GM23338 (cell line): ENCODE results near the gene TUBA8. TPM values are rescaled to one million over a fixed set of nuclear protein-coding genes. Genes with fewer than 3 reads are reported as not detected.

Experiments
- ATAC-seq: fragments of 200-7000 bp; cut with Tn5 transposase; 3 replicates; pipeline ENCODE4 v1.9.1; 2020
- DNase-seq: peaks from one replicate; pipeline ENCODE4 v3.0.0-alpha.2; 2015; ENCODE audit warnings: low spot score
- H2AFZ ChIP-seq: fragments of 200-600 bp; sonication (generic); 2 replicates; pipeline ENCODE4 v1.8.0; 2016; ENCODE audit warnings: antibody characterized with exemption, mild to moderate bottlenecking, moderate library complexity
- H3F3A ChIP-seq: fragments of 200-600 bp; sonication (generic); replicated peaks from 2 replicates; pipeline ENCODE4 v1.8.0; 2017; ENCODE audit warnings: antibody characterized with exemption, mixed run types, low read depth
- H3K27ac ChIP-seq: fragments of 200-600 bp; sonication (generic); 2 replicates; pipeline ENCODE4 v1.6.1; 2016; ENCODE audit warnings: low read depth
- H3K27me3 ChIP-seq: fragments of 200-600 bp; sonication (generic); 2 replicates; pipeline ENCODE4 v1.8.0; 2016; ENCODE audit warnings: mild to moderate bottlenecking, mixed run types, moderate library complexity; ENCODE audit not compliant: insufficient read depth
- H3K36me3 ChIP-seq: fragments of 200-600 bp; sonication (generic); 2 replicates; pipeline ENCODE4 v1.8.0; 2016; ENCODE audit warnings: mild to moderate bottlenecking; ENCODE audit not compliant: insufficient read depth
- H3K4me1 ChIP-seq: fragments of 200-600 bp; sonication (generic); 2 replicates; pipeline ENCODE4 v1.8.0; 2016; ENCODE audit warnings: mild to moderate bottlenecking, moderate library complexity; ENCODE audit not compliant: insufficient read depth
- H3K4me2 ChIP-seq: fragments of 200-600 bp; sonication (generic); 2 replicates; pipeline ENCODE4 v1.7.1; 2017; ENCODE audit warnings: mixed run types
- H3K4me3 ChIP-seq: fragments of 200-600 bp; sonication (generic); 2 replicates; pipeline ENCODE4 v1.6.1; 2016; ENCODE audit warnings: mixed run types
- H3K79me2 ChIP-seq: fragments of 200-600 bp; sonication (generic); replicated peaks from 2 replicates; pipeline ENCODE4 v1.8.0; 2017; ENCODE audit warnings: mild to moderate bottlenecking; ENCODE audit not compliant: insufficient read depth
- H3K9me2 ChIP-seq: fragments of 200-600 bp; sonication (generic); 2 replicates; pipeline ENCODE4 v1.8.0; 2017; ENCODE audit not compliant: insufficient read depth
- H4K20me1 ChIP-seq: fragments of 200-600 bp; sonication (generic); replicated peaks from 2 replicates; pipeline ENCODE4 v1.8.0; 2017; ENCODE audit warnings: mild to moderate bottlenecking; ENCODE audit not compliant: insufficient read depth
- H3K27ac Mint-ChIP-seq: 2 replicates; pipeline ENCODE4 v1.8.0; 2020; ENCODE audit warnings: inconsistent platforms, mild to moderate bottlenecking, moderate library complexity, mixed read lengths
- H3K27me3 Mint-ChIP-seq: 3 replicates; pipeline ENCODE4 v1.8.0; 2022; ENCODE audit warnings: low read depth, mild to moderate bottlenecking, moderate library complexity, mixed read lengths, inconsistent platforms; ENCODE audit not compliant: insufficient read depth, poor library complexity
- H3K36me3 Mint-ChIP-seq: 3 replicates; pipeline ENCODE4 v1.8.0; 2021; ENCODE audit warnings: low read depth, mild to moderate bottlenecking, inconsistent platforms, moderate library complexity, mixed read lengths
- H3K4me1 Mint-ChIP-seq: 3 replicates; pipeline ENCODE4 v1.8.0; 2020; ENCODE audit warnings: mild to moderate bottlenecking, inconsistent platforms, mixed read lengths
- H3K4me3 Mint-ChIP-seq: 3 replicates; pipeline ENCODE4 v1.8.0; 2021; ENCODE audit warnings: moderate library complexity, mild to moderate bottlenecking, inconsistent platforms, mixed read lengths
- H3K9me3 Mint-ChIP-seq: 3 replicates; pipeline ENCODE4 v1.8.0; 2020; ENCODE audit warnings: moderate library complexity, mild to moderate bottlenecking, inconsistent platforms, mixed read lengths
- ETS1 ChIP-seq: IDR thresholded peaks from 2 replicates; pipeline ENCODE4 v1.6.1; 2016; ENCODE audit warnings: antibody characterized with exemption
- EZH2 ChIP-seq: fragments of 200-600 bp; sonication (generic); IDR thresholded peaks from one replicate; pipeline ENCODE4 v1.8.0; 2017; ENCODE audit warnings: antibody characterized with exemption, mild to moderate bottlenecking, low read depth; ENCODE audit not compliant: unreplicated experiment
- JUNB ChIP-seq: IDR thresholded peaks from one replicate; pipeline ENCODE4 v1.6.1; 2016; ENCODE audit warnings: antibody characterized with exemption; ENCODE audit not compliant: unreplicated experiment
- POLR2AphosphoS5 ChIP-seq: IDR thresholded peaks from 2 replicates; pipeline ENCODE4 v1.6.1; 2016; ENCODE audit warnings: antibody characterized with exemption, low read depth
- REST ChIP-seq: IDR thresholded peaks from one replicate; pipeline ENCODE4 v1.6.1; 2018; ENCODE audit warnings: antibody characterized with exemption; ENCODE audit not compliant: unreplicated experiment
- STAT1 ChIP-seq: IDR thresholded peaks from one replicate; pipeline ENCODE4 v1.6.1; 2016; ENCODE audit warnings: antibody characterized with exemption; ENCODE audit not compliant: unreplicated experiment
- ZNF114 ChIP-seq: fragments of 250-450 bp; sonication (Bioruptor Pico); IDR thresholded peaks from 2 replicates; pipeline ENCODE4 v1.5.0; 2020; ENCODE audit warnings: mild to moderate bottlenecking, moderate library complexity
- polyA plus RNA-seq: library from polyadenylated mRNA; unstranded; fragments of >200 nt; fragmentation: Nextera tagmentation; extraction: Ambion mirVana; gene quantifications from 2 replicates; pipeline ENCODE4 v1.2.1, GENCODE V29; 2016
- total RNA-seq: library from RNA; depleted of rRNA; stranded (reverse); fragments of >200 nt; shearing (Covaris generic); gene quantifications from 2 replicates; pipeline ENCODE4 v1.2.3, GENCODE V29; 2014
- TF ChIP-seq, protein P1 (sequence below), 2 experiments: fragments of 200-600 bp in 1 of 2; sonication (generic) in 1 of 2; conservative IDR thresholded peaks; 2 replicates each; pipeline versions ENCODE4 v1.5.1 to v1.6.1; 2016 to 2017; ENCODE audit warnings: antibody characterized with exemption in 2 of 2, low read depth in 2 of 2, mild to moderate bottlenecking in 2 of 2, moderate library complexity in 1 of 2
- TF ChIP-seq, protein P2 (sequence below): fragments of 250-450 bp; sonication (Bioruptor Pico); IDR thresholded peaks from 2 replicates; pipeline ENCODE4 v1.5.0; 2020; ENCODE audit warnings: mild to moderate bottlenecking, moderate library complexity

The TUBA8 gene
- total and polyA plus RNA-seq, 2 experiments from 2014 or later, result 0.31 to 0.48 TPM

GRCh38 chr22:18066181-18066859 lies 44.3 kb upstream of the TUBA8 start (continued):
- no peak for TF ChIP-seq ETS1
- TF ChIP-seq REST, result no peak

GRCh38 chr22:18067121-18067520 lies 43.5 kb upstream of the TUBA8 start:
- Histone ChIP-seq H3K27me3 (no peaks in the 10 kb centered on the region), H3F3A (no peaks in the 10 kb centered on the region), H4K20me1 (no peaks in the 10 kb centered on the region), H2AFZ (no peak overlapping the region), H3K4me3 (no peak overlapping the region), H3K36me3 (no peaks in the 10 kb centered on the region), H3K9me2 (no peaks in the 10 kb centered on the region), H3K27ac (no peak overlapping the region), H3K4me1 (no peaks in the 10 kb centered on the region), H3K4me2 (no peak overlapping the region), H3K79me2 (no peaks in the 10 kb centered on the region)
- Mint-ChIP-seq H3K4me3 (no peak overlapping the region), H3K9me3 (no peaks in the 10 kb centered on the region), H3K27ac (no peak overlapping the region), H3K36me3 (no peaks in the 10 kb centered on the region), H3K27me3 (peaks cover 6% of the 10 kb centered on the region), H3K4me1 (peaks cover 5% of the 10 kb centered on the region; the same call in 2 of the 3 replicates)
- DNase-seq (no peak), ATAC-seq (no peak)
- TF ChIP-seq STAT1 (no peak), JUNB (no peak), POLR2AphosphoS5 (no peak), ETS1 (no peak), EZH2 (no peak), ZNF114 (no peak)
- TF ChIP-seq, protein P1, sequence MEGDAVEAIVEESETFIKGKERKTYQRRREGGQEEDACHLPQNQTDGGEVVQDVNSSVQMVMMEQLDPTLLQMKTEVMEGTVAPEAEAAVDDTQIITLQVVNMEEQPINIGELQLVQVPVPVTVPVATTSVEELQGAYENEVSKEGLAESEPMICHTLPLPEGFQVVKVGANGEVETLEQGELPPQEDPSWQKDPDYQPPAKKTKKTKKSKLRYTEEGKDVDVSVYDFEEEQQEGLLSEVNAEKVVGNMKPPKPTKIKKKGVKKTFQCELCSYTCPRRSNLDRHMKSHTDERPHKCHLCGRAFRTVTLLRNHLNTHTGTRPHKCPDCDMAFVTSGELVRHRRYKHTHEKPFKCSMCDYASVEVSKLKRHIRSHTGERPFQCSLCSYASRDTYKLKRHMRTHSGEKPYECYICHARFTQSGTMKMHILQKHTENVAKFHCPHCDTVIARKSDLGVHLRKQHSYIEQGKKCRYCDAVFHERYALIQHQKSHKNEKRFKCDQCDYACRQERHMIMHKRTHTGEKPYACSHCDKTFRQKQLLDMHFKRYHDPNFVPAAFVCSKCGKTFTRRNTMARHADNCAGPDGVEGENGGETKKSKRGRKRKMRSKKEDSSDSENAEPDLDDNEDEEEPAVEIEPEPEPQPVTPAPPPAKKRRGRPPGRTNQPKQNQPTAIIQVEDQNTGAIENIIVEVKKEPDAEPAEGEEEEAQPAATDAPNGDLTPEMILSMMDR (conservative IDR thresholded peaks at IDR 0.05; ENCODE audit: low read depth in 2 of 2), result no peak
- TF ChIP-seq, protein P2, sequence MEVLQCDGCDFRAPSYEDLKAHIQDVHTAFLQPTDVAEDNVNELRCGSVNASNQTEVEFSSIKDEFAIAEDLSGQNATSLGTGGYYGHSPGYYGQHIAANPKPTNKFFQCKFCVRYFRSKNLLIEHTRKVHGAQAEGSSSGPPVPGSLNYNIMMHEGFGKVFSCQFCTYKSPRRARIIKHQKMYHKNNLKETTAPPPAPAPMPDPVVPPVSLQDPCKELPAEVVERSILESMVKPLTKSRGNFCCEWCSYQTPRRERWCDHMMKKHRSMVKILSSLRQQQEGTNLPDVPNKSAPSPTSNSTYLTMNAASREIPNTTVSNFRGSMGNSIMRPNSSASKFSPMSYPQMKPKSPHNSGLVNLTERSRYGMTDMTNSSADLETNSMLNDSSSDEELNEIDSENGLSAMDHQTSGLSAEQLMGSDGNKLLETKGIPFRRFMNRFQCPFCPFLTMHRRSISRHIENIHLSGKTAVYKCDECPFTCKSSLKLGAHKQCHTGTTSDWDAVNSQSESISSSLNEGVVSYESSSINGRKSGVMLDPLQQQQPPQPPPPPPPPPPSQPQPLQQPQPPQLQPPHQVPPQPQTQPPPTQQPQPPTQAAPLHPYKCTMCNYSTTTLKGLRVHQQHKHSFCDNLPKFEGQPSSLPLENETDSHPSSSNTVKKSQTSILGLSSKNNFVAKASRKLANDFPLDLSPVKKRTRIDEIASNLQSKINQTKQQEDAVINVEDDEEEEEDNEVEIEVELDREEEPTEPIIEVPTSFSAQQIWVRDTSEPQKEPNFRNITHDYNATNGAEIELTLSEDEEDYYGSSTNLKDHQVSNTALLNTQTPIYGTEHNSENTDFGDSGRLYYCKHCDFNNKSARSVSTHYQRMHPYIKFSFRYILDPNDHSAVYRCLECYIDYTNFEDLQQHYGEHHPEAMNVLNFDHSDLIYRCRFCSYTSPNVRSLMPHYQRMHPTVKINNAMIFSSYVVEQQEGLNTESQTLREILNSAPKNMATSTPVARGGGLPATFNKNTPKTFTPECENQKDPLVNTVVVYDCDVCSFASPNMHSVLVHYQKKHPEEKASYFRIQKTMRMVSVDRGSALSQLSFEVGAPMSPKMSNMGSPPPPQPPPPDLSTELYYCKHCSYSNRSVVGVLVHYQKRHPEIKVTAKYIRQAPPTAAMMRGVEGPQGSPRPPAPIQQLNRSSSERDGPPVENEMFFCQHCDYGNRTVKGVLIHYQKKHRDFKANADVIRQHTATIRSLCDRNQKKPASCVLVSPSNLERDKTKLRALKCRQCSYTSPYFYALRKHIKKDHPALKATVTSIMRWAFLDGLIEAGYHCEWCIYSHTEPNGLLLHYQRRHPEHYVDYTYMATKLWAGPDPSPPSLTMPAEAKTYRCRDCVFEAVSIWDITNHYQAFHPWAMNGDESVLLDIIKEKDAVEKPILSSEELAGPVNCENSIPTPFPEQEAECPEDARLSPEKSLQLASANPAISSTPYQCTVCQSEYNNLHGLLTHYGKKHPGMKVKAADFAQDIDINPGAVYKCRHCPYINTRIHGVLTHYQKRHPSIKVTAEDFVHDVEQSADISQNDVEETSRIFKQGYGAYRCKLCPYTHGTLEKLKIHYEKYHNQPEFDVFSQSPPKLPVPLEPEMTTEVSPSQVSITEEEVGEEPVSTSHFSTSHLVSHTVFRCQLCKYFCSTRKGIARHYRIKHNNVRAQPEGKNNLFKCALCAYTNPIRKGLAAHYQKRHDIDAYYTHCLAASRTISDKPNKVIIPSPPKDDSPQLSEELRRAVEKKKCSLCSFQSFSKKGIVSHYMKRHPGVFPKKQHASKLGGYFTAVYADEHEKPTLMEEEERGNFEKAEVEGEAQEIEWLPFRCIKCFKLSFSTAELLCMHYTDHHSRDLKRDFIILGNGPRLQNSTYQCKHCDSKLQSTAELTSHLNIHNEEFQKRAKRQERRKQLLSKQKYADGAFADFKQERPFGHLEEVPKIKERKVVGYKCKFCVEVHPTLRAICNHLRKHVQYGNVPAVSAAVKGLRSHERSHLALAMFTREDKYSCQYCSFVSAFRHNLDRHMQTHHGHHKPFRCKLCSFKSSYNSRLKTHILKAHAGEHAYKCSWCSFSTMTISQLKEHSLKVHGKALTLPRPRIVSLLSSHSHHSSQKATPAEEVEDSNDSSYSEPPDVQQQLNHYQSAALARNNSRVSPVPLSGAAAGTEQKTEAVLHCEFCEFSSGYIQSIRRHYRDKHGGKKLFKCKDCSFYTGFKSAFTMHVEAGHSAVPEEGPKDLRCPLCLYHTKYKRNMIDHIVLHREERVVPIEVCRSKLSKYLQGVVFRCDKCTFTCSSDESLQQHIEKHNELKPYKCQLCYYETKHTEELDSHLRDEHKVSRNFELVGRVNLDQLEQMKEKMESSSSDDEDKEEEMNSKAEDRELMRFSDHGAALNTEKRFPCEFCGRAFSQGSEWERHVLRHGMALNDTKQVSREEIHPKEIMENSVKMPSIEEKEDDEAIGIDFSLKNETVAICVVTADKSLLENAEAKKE (CRISPR knock-in tag), result no peak
